GM10266 (cell line): ENCODE measurements around the gene HSD17B12.

Source experiments
- DNase-seq: peaks from one replicate; pipeline ENCODE4 v3.0.0; 2012; ENCODE audit errors: extremely low spot score
- CTCF ChIP-seq: IDR thresholded peaks from 2 replicates; pipeline ENCODE4 v1.5.1; 2012; ENCODE audit warnings: mild to moderate bottlenecking, low read depth; ENCODE audit not compliant: control insufficient read depth, insufficient read depth; ENCODE audit errors: missing control alignments

HSD17B12 gene

GRCh38 chr11:43697679-43698078 lies 17.1 kb downstream of the HSD17B12 start:
- TF ChIP-seq CTCF: no peak
- no peak for DNase-seq

- TF ChIP-seq CTCF: no peak
- DNase-seq: no peak
Measured at GRCh38 chr11:43699870-43700269, 19.3 kb downstream of the HSD17B12 start.

GRCh38 chr11:43706631-43707030 lies 26.1 kb downstream of the HSD17B12 start:
- DNase-seq: no peak
- TF ChIP-seq CTCF: no peak

- no peak for DNase-seq
- no peak for TF ChIP-seq CTCF
Measured at GRCh38 chr11:43708776-43709175, 28.2 kb downstream of the HSD17B12 start.

GRCh38 chr11:43709689-43710088 lies 29.2 kb downstream of the HSD17B12 start:
- TF ChIP-seq CTCF: no peak
- no peak for DNase-seq

GRCh38 chr11:43712676-43713075 lies 32.1 kb downstream of the HSD17B12 start:
- TF ChIP-seq CTCF: no peak

GRCh38 chr11:43718373-43718772 lies 37.8 kb downstream of the HSD17B12 start:
- TF ChIP-seq CTCF: no peak
- DNase-seq: no peak

More at GRCh38 chr11:43712676-43713075, 32.1 kb downstream of the HSD17B12 start:
- no peak for DNase-seq
